ENCODE measurements around the gene SLC15A5.

Gene SLC15A5

GRCh38 chr12:16171348-16171747, 106.1 kb downstream of the SLC15A5 start:
- WGBS, 2 donors (ENCODE audit: extremely low coverage in 2 of 2, insufficient read length in 2 of 2, insufficient replicate concordance in 1 of 2), result no CpG with 5 or more reads among the region's 2 CpGs
- Histone ChIP-seq H3K36me3 (replicated peaks in 1 of 2; ENCODE audit: control insufficient read depth in 2 of 2, insufficient read depth in 2 of 2, low read length in 2 of 2) (no peaks in the 10 kb centered on the region), H2AFZ (ENCODE audit: low read length) (no peak overlapping the region), H3K4me3 (ENCODE audit: low read length in 2 of 2) (no peak overlapping the region), H4K91ac (ENCODE audit: low read depth, low read length, poor library complexity) (no peak overlapping the region), H4K8ac (ENCODE audit: low read depth, low read length) (no peak overlapping the region), H3K4me1 (ENCODE audit: control insufficient read depth in 2 of 2, insufficient read depth in 1 of 2, low read depth in 1 of 2, low read length in 2 of 2) (no peaks in the 10 kb centered on the region), H3K27ac (replicated peaks; ENCODE audit: low read length) (no peak overlapping the region), H3K9ac (ENCODE audit: low read depth, low read length, poor library complexity) (no peak overlapping the region), H3K18ac (ENCODE audit: low read length) (no peak overlapping the region), H3K14ac (ENCODE audit: low read length) (no peak overlapping the region), H3K27me3 (ENCODE audit: control insufficient read depth in 3 of 3, insufficient read depth in 3 of 3, low read depth in 1 of 3, low read length in 3 of 3) (no peaks in the 10 kb centered on the region), H2BK5ac (ENCODE audit: low read length) (no peak overlapping the region), H2AK5ac (ENCODE audit: low read depth, low read length) (no peak overlapping the region), H3K4ac (ENCODE audit: low read length) (no peak overlapping the region), H3K4me2 (ENCODE audit: insufficient read depth, low read length, poor library complexity, severe bottlenecking) (no peak overlapping the region), H2BK15ac (ENCODE audit: low read length) (no peak overlapping the region), H2BK120ac (ENCODE audit: low read depth, low read length) (no peak overlapping the region), H3K9me3 (replicated peaks in 1 of 2; ENCODE audit: control insufficient read depth in 2 of 2, insufficient read depth in 1 of 2, low read depth in 1 of 2, low read length in 2 of 2) (no peaks in the 10 kb centered on the region), H3K79me1 (ENCODE audit: low read depth, low read length) (no peaks in the 10 kb centered on the region), H2BK12ac (ENCODE audit: low read length) (no peak overlapping the region), H3K23ac (ENCODE audit: low read depth, low read length, poor library complexity) (no peak overlapping the region)
- no peak for DNase-seq (ENCODE audit: low spot score)

DNA sequence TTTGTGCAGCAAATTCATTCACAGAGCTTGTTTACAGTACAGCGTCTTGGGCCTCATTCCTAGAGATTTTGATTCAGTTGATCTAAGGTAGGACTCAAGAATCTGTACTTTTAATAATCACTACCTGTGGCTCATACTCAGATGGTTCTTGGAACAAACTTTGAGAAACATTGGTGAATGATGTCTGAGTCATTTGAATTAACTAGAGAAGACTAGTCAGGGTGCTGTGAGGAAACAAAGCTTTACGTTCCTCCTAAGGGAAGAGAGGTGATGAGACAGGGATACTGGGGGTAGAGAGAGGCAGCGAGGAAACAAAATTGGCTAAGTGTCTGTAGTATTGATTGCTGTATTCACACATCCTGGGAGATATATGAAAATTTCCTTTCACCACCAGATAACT, 109.4 kb downstream of the SLC15A5 start:
- no peak overlapping the region for H3K14ac ChIP-seq (ENCODE audit: low read length)
- H3K23ac ChIP-seq (ENCODE audit: low read depth, low read length, poor library complexity), result no peak overlapping the region
- no peak overlapping the region for H3K9ac ChIP-seq (ENCODE audit: low read depth, low read length, poor library complexity)
- no peaks in the 10 kb centered on the region for H3K4me1 ChIP-seq (ENCODE audit: control insufficient read depth in 2 of 2, insufficient read depth in 1 of 2, low read depth in 1 of 2, low read length in 2 of 2)
- no peak overlapping the region for H4K91ac ChIP-seq (ENCODE audit: low read depth, low read length, poor library complexity)
- H3K79me1 ChIP-seq (ENCODE audit: low read depth, low read length), result no peaks in the 10 kb centered on the region
- H2BK5ac ChIP-seq (ENCODE audit: low read length), result no peak overlapping the region
- no CpG with 5 or more reads among the region's 3 CpGs for WGBS, 2 donors (ENCODE audit: extremely low coverage in 2 of 2, insufficient read length in 2 of 2, insufficient replicate concordance in 1 of 2)
- H4K8ac ChIP-seq (ENCODE audit: low read depth, low read length), result no peak overlapping the region
- no peaks in the 10 kb centered on the region for H3K27me3 ChIP-seq (ENCODE audit: control insufficient read depth in 3 of 3, insufficient read depth in 3 of 3, low read depth in 1 of 3, low read length in 3 of 3)
- no peak overlapping the region for H2BK120ac ChIP-seq (ENCODE audit: low read depth, low read length)
- no peak overlapping the region for H3K4me3 ChIP-seq (ENCODE audit: low read length in 2 of 2)
- H2BK12ac ChIP-seq (ENCODE audit: low read length), result no peak overlapping the region
- no peak overlapping the region for H3K18ac ChIP-seq (ENCODE audit: low read length)
- H2AK5ac ChIP-seq (ENCODE audit: low read depth, low read length), result no peak overlapping the region
- H3K27ac ChIP-seq (replicated peaks; ENCODE audit: low read length), result no peak overlapping the region
- no peak overlapping the region for H2AFZ ChIP-seq (ENCODE audit: low read length)
- H2BK15ac ChIP-seq (ENCODE audit: low read length), result no peak overlapping the region
- H3K9me3 ChIP-seq (replicated peaks in 1 of 2; ENCODE audit: control insufficient read depth in 2 of 2, insufficient read depth in 1 of 2, low read depth in 1 of 2, low read length in 2 of 2), result no peaks in the 10 kb centered on the region
- H3K4me2 ChIP-seq (ENCODE audit: insufficient read depth, low read length, poor library complexity, severe bottlenecking), result no peak overlapping the region
- no peak for DNase-seq (ENCODE audit: low spot score)
- no peaks in the 10 kb centered on the region for H3K36me3 ChIP-seq (replicated peaks in 1 of 2; ENCODE audit: control insufficient read depth in 2 of 2, insufficient read depth in 2 of 2, low read length in 2 of 2)
- no peak overlapping the region for H3K4ac ChIP-seq (ENCODE audit: low read length)

GRCh38 chr12:16166563-16167470, 110.7 kb downstream of the SLC15A5 start:
- Histone ChIP-seq H3K79me1 (ENCODE audit: low read depth, low read length) (no peaks in the 10 kb centered on the region), H2BK120ac (ENCODE audit: low read depth, low read length) (no peak overlapping the region), H3K9me3 (replicated peaks in 1 of 2; ENCODE audit: control insufficient read depth in 2 of 2, insufficient read depth in 1 of 2, low read depth in 1 of 2, low read length in 2 of 2) (no peaks in the 10 kb centered on the region), H3K23ac (ENCODE audit: low read depth, low read length, poor library complexity) (no peak overlapping the region), H2BK12ac (ENCODE audit: low read length) (no peak overlapping the region), H3K27ac (replicated peaks; ENCODE audit: low read length) (no peak overlapping the region), H4K91ac (ENCODE audit: low read depth, low read length, poor library complexity) (no peak overlapping the region), H2AFZ (ENCODE audit: low read length) (no peak overlapping the region), H3K4me2 (ENCODE audit: insufficient read depth, low read length, poor library complexity, severe bottlenecking) (no peak overlapping the region), H3K36me3 (replicated peaks in 1 of 2; ENCODE audit: control insufficient read depth in 2 of 2, insufficient read depth in 2 of 2, low read length in 2 of 2) (no peaks in the 10 kb centered on the region), H2BK5ac (ENCODE audit: low read length) (no peak overlapping the region), H3K14ac (ENCODE audit: low read length) (no peak overlapping the region), H3K4me3 (ENCODE audit: low read length in 2 of 2) (no peak overlapping the region), H2AK5ac (ENCODE audit: low read depth, low read length) (no peak overlapping the region), H3K4ac (ENCODE audit: low read length) (no peak overlapping the region), H4K8ac (ENCODE audit: low read depth, low read length) (no peak overlapping the region), H3K27me3 (ENCODE audit: control insufficient read depth in 3 of 3, insufficient read depth in 3 of 3, low read depth in 1 of 3, low read length in 3 of 3) (peaks cover 0 to 4% (median 0%) of the 10 kb centered on the region in 3 experiments), H3K9ac (ENCODE audit: low read depth, low read length, poor library complexity) (no peak overlapping the region), H3K18ac (ENCODE audit: low read length) (no peak overlapping the region), H3K4me1 (ENCODE audit: control insufficient read depth in 2 of 2, insufficient read depth in 1 of 2, low read depth in 1 of 2, low read length in 2 of 2) (no peaks in the 10 kb centered on the region), H2BK15ac (ENCODE audit: low read length) (no peak overlapping the region)
- WGBS, 2 donors (ENCODE audit: extremely low coverage in 2 of 2, insufficient read length in 2 of 2, insufficient replicate concordance in 1 of 2), result no CpG with 5 or more reads among the region's 5 CpGs
- DNase-seq (ENCODE audit: low spot score), result no peak

GRCh38 chr12:16165506-16165905, 112.0 kb downstream of the SLC15A5 start:
- Histone ChIP-seq H3K18ac (ENCODE audit: low read length) (no peak overlapping the region), H2BK15ac (ENCODE audit: low read length) (no peak overlapping the region), H4K91ac (ENCODE audit: low read depth, low read length, poor library complexity) (no peak overlapping the region), H2BK12ac (ENCODE audit: low read length) (no peak overlapping the region), H3K4me3 (ENCODE audit: low read length in 2 of 2) (no peak overlapping the region), H4K8ac (ENCODE audit: low read depth, low read length) (no peak overlapping the region), H2AFZ (ENCODE audit: low read length) (no peak overlapping the region), H3K36me3 (replicated peaks in 1 of 2; ENCODE audit: control insufficient read depth in 2 of 2, insufficient read depth in 2 of 2, low read length in 2 of 2) (no peaks in the 10 kb centered on the region), H2AK5ac (ENCODE audit: low read depth, low read length) (no peak overlapping the region), H3K79me1 (ENCODE audit: low read depth, low read length) (no peaks in the 10 kb centered on the region), H2BK5ac (ENCODE audit: low read length) (no peak overlapping the region), H3K4me1 (ENCODE audit: control insufficient read depth in 2 of 2, insufficient read depth in 1 of 2, low read depth in 1 of 2, low read length in 2 of 2) (no peaks in the 10 kb centered on the region), H3K4me2 (ENCODE audit: insufficient read depth, low read length, poor library complexity, severe bottlenecking) (no peak overlapping the region), H3K27ac (replicated peaks; ENCODE audit: low read length) (no peak overlapping the region), H3K14ac (ENCODE audit: low read length) (no peak overlapping the region), H3K9me3 (replicated peaks in 1 of 2; ENCODE audit: control insufficient read depth in 2 of 2, insufficient read depth in 1 of 2, low read depth in 1 of 2, low read length in 2 of 2) (no peaks in the 10 kb centered on the region), H3K9ac (ENCODE audit: low read depth, low read length, poor library complexity) (no peak overlapping the region), H3K27me3 (ENCODE audit: control insufficient read depth in 3 of 3, insufficient read depth in 3 of 3, low read depth in 1 of 3, low read length in 3 of 3) (peaks cover 0 to 5% (median 0%) of the 10 kb centered on the region in 3 experiments), H2BK120ac (ENCODE audit: low read depth, low read length) (no peak overlapping the region), H3K23ac (ENCODE audit: low read depth, low read length, poor library complexity) (no peak overlapping the region), H3K4ac (ENCODE audit: low read length) (no peak overlapping the region)
- whole genome bisulfite sequencing, 2 donors (ENCODE audit: extremely low coverage in 2 of 2, insufficient read length in 2 of 2, insufficient replicate concordance in 1 of 2), result no CpG with 5 or more reads among the region's 2 CpGs
- DNase-seq (ENCODE audit: low spot score), result peak; percentile 54

Data from neuronal stem cell (in vitro differentiated cells).